ENCODE measurements around the gene SUPT20HL2. TPM values are rescaled to one million over a fixed set of nuclear protein-coding genes. Genes with fewer than 3 reads are reported as not detected.

Gene SUPT20HL2
- total RNA-seq, 1 donor from 2014 or later: not detected

Other genes with a start within 250 kb of the SUPT20HL2 start
- 57.1 TPM for gene ZFX, start 164.3 kb downstream of the SUPT20HL2 start, total RNA-seq
- gene SUPT20HL1, start 46.6 kb upstream of the SUPT20HL2 start, total RNA-seq: not detected
- gene PDK3, start 151.2 kb upstream of the SUPT20HL2 start, total RNA-seq: 12.6 TPM